ENCODE data around the gene PRR33. TPM values are rescaled to one million over a fixed set of nuclear protein-coding genes. Genes with fewer than 3 reads are reported as not detected.

PRR33 gene
- total and polyA plus RNA-seq, 10 of the 15 experiments (the other 5 are each of a cell fraction or from before 2014, with no cell fraction given), result 0.02 to 1.0 (median 0.38) TPM; not detected in 6

- TF ChIP-seq BHLHE40 (IDR thresholded peaks at IDR 0.05; ENCODE audit: borderline replicate concordance in 1 of 2, low read depth in 2 of 2, low read length in 1 of 2) (no peak), KAT2A (conservative IDR thresholded peaks at IDR 0.05; ENCODE audit: control insufficient read depth, low read depth, low read length) (no peak), ZBED1 (IDR thresholded peaks at IDR 0.05; ENCODE audit: borderline replicate concordance) (no peak), CBX3 (IDR thresholded peaks at IDR 0.05; ENCODE audit: borderline replicate concordance, low read depth) (no peak), NR2C2 (IDR thresholded peaks at IDR 0.05; ENCODE audit: borderline replicate concordance, control insufficient read depth, insufficient read length, low read depth) (no peak), E4F1 (IDR thresholded peaks at IDR 0.05; ENCODE audit: borderline replicate concordance, partially characterized antibody) (no peak), CREM (IDR thresholded peaks at IDR 0.05; ENCODE audit: low read depth) (no peak), SRF (IDR thresholded peaks at IDR 0.05; ENCODE audit: low read depth in 2 of 2, low read length in 2 of 2) (no peak), NBN (IDR thresholded peaks at IDR 0.05) (no peak), STAT1 (conservative IDR thresholded peaks at IDR 0.05) (no peak), YY1 (IDR thresholded peaks at IDR 0.05; ENCODE audit: low read depth, low read length) (no peak)
- TF ChIP-seq, protein P1, sequence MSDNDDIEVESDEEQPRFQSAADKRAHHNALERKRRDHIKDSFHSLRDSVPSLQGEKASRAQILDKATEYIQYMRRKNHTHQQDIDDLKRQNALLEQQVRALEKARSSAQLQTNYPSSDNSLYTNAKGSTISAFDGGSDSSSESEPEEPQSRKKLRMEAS (IDR thresholded peaks at IDR 0.05; ENCODE audit: low read depth, low read length), result no peak
- no peak overlapping the region for H3K4me3 ChIP-seq
- H3K79me2 ChIP-seq (ENCODE audit: control insufficient read depth, insufficient read depth, low read length), result peaks cover 11% of the 10 kb centered on the region
- 80% methylated on average over 18 of the region's 18 CpGs for WGBS (ENCODE audit: insufficient coverage, insufficient replicate concordance, low lambda C conversion rate, missing lambda C conversion rate)
- H4K20me1 ChIP-seq (ENCODE audit: control insufficient read depth, insufficient read depth), result no peaks in the 10 kb centered on the region
- H2AFZ ChIP-seq (ENCODE audit: control insufficient read depth, low read depth, low read length), result no peak overlapping the region
- H3K27me3 ChIP-seq (replicated peaks in 1 of 2; ENCODE audit: control insufficient read depth in 2 of 2, insufficient read depth in 2 of 2, low read length in 1 of 2), result no peaks in the 10 kb centered on the region; a peak in 1 of 4 replicates
- H3K9ac ChIP-seq (ENCODE audit: control insufficient read depth, insufficient read depth, low read length), result no peak overlapping the region
- intact Hi-C loops (cut with micrococcal nuclease; ENCODE audit: unreplicated experiment) (no loop called here), in situ Hi-C loops (cut with MboI) (no loop called here)
- SMC1A ChIA-PET (ENCODE audit: uncharacterized antibody, unreplicated experiment), result no interaction called here
- H3K27ac ChIP-seq (ENCODE audit: control insufficient read depth, insufficient read depth), result no peak overlapping the region
- no peak for DNase-seq (ENCODE audit: low read depth, low spot score)
- no peak for ATAC-seq
- H3K9me3 ChIP-seq (replicated peaks; ENCODE audit: control insufficient read depth, insufficient read depth, low read length), result no peaks in the 10 kb centered on the region
- H3K36me3 ChIP-seq (ENCODE audit: control insufficient read depth in 2 of 2, insufficient read depth in 2 of 2, low read length in 1 of 2), result no peaks in the 10 kb centered on the region
- FAIRE-seq, result no peak
- POLR2A ChIA-PET, result no interaction called here
- H3K4me1 ChIP-seq (ENCODE audit: control insufficient read depth, insufficient read depth, low read length), result peaks cover 53% of the 10 kb centered on the region
- no peak overlapping the region for H3K4me2 ChIP-seq (ENCODE audit: control insufficient read depth, insufficient read depth)
- CTCF ChIA-PET, result interaction anchor here (0.5 to 2.3 kb wide), 7 partner anchors 12 to 760 kb away, joined by 3 to 7 read pairs (median 4); partner anchors contain the start of gene TNNT3
- no TSS peak for BruUV-seq (replicated peaks)
- RAD21 ChIA-PET (ENCODE audit: unreplicated experiment), result interaction anchor here (0.8 to 1.7 kb wide), 3 partner anchors 8 to 154 kb away, joined by 3 to 4 read pairs (median 3); no protein-coding TSS in a partner anchor
Observed at GRCh38 chr11:1847926-1848639, 43.6 kb downstream of the PRR33 start.
